ENCODE data around the gene ATRX. TPM values are rescaled to one million over a fixed set of nuclear protein-coding genes. Genes with fewer than 3 reads are reported as not detected.

The ATRX gene
- total and polyA plus RNA-seq, 2 of the 8 experiments (the other 6 are each of a cell fraction or from before 2014, with no cell fraction given): 28.4 to 97.8 TPM

DNA sequence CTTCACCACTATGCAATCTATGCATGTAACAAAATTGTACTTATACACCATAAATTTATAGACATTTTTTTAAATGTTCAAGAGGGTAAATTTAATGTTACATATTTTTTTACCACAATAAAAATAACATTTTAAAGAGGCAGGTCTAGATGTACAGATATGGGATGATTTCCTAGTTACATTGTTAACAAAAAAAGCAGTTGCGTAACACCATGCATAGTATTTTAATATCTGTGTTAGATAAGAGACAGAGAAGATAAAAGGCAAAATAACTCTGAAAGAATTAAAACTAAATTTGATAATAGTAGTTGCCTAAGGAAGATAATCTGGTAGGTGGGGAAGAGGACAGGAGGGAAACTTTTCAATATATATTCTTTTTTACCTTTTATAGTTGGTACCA is 9.1 kb upstream of the ATRX start:
- no peaks in the 10 kb centered on the region for H3K9me3 ChIP-seq (ENCODE audit: insufficient read depth in 2 of 2, low read depth in 1 of 2, low read length in 1 of 2)
- H3K4me1 ChIP-seq (replicated peaks in 1 of 4; ENCODE audit: control insufficient read depth in 3 of 4, insufficient read depth in 4 of 4, low read length in 3 of 4): no peaks in the 10 kb centered on the region
- H4K8ac ChIP-seq (ENCODE audit: extremely low read depth, insufficient read depth, low read length): no peak overlapping the region
- H2BK120ac ChIP-seq (replicated peaks; ENCODE audit: low read depth, low read length): no peak overlapping the region
- no peak overlapping the region for H2AK5ac ChIP-seq (ENCODE audit: low read depth, low read length)
- no peaks in the 10 kb centered on the region for H3K23me2 ChIP-seq (ENCODE audit: low read depth, low read length)
- H2BK15ac ChIP-seq (ENCODE audit: low read length): no peak overlapping the region
- no peaks in the 10 kb centered on the region for H3K79me2 ChIP-seq (ENCODE audit: control insufficient read depth in 1 of 2, insufficient read depth in 2 of 2, low read length in 2 of 2)
- no peaks in the 10 kb centered on the region for H3K27me3 ChIP-seq (replicated peaks in 1 of 4; ENCODE audit: control insufficient read depth in 3 of 4, extremely low read depth in 1 of 4, insufficient read depth in 3 of 4, low read length in 3 of 4)
- FAIRE-seq (no peak), DNase-seq (ENCODE audit: low read depth in 1 of 2, low spot score in 2 of 2) (no peak)
- no peak overlapping the region for H2BK5ac ChIP-seq (ENCODE audit: low read depth, low read length)
- no peak overlapping the region for H2BK20ac ChIP-seq (ENCODE audit: low read length)
- no peak overlapping the region for H3K14ac ChIP-seq (ENCODE audit: insufficient read length)
- no peak overlapping the region for H3K4ac ChIP-seq (replicated peaks; ENCODE audit: insufficient read length, low read depth, low read length)
- H3K56ac ChIP-seq (replicated peaks; ENCODE audit: insufficient read length, low read depth, low read length): no peak overlapping the region
- ChIA-PET POLR2A (ENCODE audit: partially characterized antibody) (no interaction called here), CTCF (ENCODE audit: partially characterized antibody) (no interaction called here)
- H3K4me2 ChIP-seq (ENCODE audit: insufficient read depth in 1 of 2, low read depth in 2 of 2, low read length in 2 of 2): no peak overlapping the region
- H3K27ac ChIP-seq (ENCODE audit: low read depth, low read length): no peak overlapping the region
- 89% methylated on average over 1 of the region's 1 CpG; no CpG with 5 or more reads in 1 of the 2 experiments for WGBS, 2 experiments (ENCODE audit: extremely low coverage in 1 of 2, insufficient coverage in 1 of 2, insufficient read length in 1 of 2, insufficient replicate concordance in 2 of 2, low coverage in 1 of 2, low lambda C conversion rate in 2 of 2, missing lambda C conversion rate in 1 of 2)
- no peaks in the 10 kb centered on the region for H4K20me1 ChIP-seq (replicated peaks in 1 of 2; ENCODE audit: control insufficient read depth in 1 of 2, insufficient read depth in 2 of 2, low read length in 2 of 2)
- no peaks in the 10 kb centered on the region for H3K79me1 ChIP-seq (ENCODE audit: low read depth, low read length)
- no peak overlapping the region for H2AFZ ChIP-seq (ENCODE audit: low read length)
- H2BK12ac ChIP-seq (ENCODE audit: low read depth, low read length): no peak overlapping the region
- H4K91ac ChIP-seq (replicated peaks; ENCODE audit: insufficient read length, low read length): no peak overlapping the region
- H3K23ac ChIP-seq (ENCODE audit: insufficient read length): no peak overlapping the region
- H3K36me3 ChIP-seq (ENCODE audit: control insufficient read depth in 2 of 4, insufficient read depth in 4 of 4, low read length in 3 of 4): no peaks in the 10 kb centered on the region
- no peak overlapping the region for H3K4me3 ChIP-seq (ENCODE audit: extremely low read depth in 1 of 4, insufficient read depth in 2 of 4, low read depth in 3 of 4, low read length in 4 of 4)
- H4K5ac ChIP-seq (ENCODE audit: insufficient read length, low read depth, low read length): no peak overlapping the region
- TF ChIP-seq NANOG (IDR thresholded peaks at IDR 0.05; ENCODE audit: insufficient read depth, low read depth, low read length, poor library complexity, severe bottlenecking) (no peak), FOSL1 (IDR thresholded peaks at IDR 0.05; ENCODE audit: insufficient read depth, low read depth, low read length) (no peak), POU5F1 (IDR thresholded peaks at IDR 0.05; ENCODE audit: low read depth, low read length) (no peak), POLR2A (IDR thresholded peaks at IDR 0.05; ENCODE audit: control extremely low read depth in 1 of 2, low read depth in 2 of 2, low read length in 2 of 2) (no peak)
- TF ChIP-seq, protein P1, sequence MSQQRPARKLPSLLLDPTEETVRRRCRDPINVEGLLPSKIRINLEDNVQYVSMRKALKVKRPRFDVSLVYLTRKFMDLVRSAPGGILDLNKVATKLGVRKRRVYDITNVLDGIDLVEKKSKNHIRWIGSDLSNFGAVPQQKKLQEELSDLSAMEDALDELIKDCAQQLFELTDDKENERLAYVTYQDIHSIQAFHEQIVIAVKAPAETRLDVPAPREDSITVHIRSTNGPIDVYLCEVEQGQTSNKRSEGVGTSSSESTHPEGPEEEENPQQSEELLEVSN (IDR thresholded peaks at IDR 0.05): no peak
- H3K9ac ChIP-seq (replicated peaks in 1 of 4; ENCODE audit: extremely low read depth in 1 of 4, low read depth in 3 of 4, low read length in 3 of 4): no peak overlapping the region
- H3K18ac ChIP-seq (ENCODE audit: extremely low read depth, low read length): no peak overlapping the region

All from H1 (cell line).